A549 (cell line): ENCODE results near the gene MAB21L3. TPM values are rescaled to one million over a fixed set of nuclear protein-coding genes. Genes with fewer than 3 reads are reported as not detected.

Experiments used
- ATAC-seq, 2 experiments: fragments of 200-7000 bp in 1 of 2; fragments of >200 bp in 1 of 2; cut with Nextera tagmentation in 1 of 2; cut with Tn5 transposase in 1 of 2; 3 replicates each; pipeline versions ENCODE4 v1.8.0 to v1.9.1; 2018 to 2020; ENCODE audit warnings: mild to moderate bottlenecking in 1 of 2, moderate library complexity in 1 of 2
- CTCF ChIA-PET: fragments of 300-600 bp; sonication (Branson Sonifier 250); formaldehyde crosslinking; extraction: SDS; loops from one replicate; lab custom pipeline; 2021; ENCODE audit warnings: antibody characterized with exemption, inconsistent platforms; lab: Yijun Ruan, JAX
- POLR2A ChIA-PET: fragments of 350-600 bp; formaldehyde crosslinking; extraction: SDS; loops from one replicate; lab custom pipeline; 2021; ENCODE audit warnings: antibody characterized with exemption, inconsistent platforms; lab: Yijun Ruan, JAX
- DNase-seq, 2 experiments: peaks; one replicate each; pipeline versions ENCODE4 v3.0.0 to v3.0.0-alpha.2; 2011 to 2016; ENCODE audit warnings: low read depth in 1 of 2, low spot score in 1 of 2
- FAIRE-seq: peaks from 2 replicates; lab custom pipeline; 2011; peaks lifted over from hg19 to GRCh38; lab: Jason Lieb, UNC
- H3K27ac ChIP-seq, 2 experiments: fragments of >200 bp; sonication (Bioruptor Twin); formaldehyde crosslinking; 3 replicates each; pipeline ENCODE4 v1.5.1; 2016 to 2017
- H3K4me1 ChIP-seq: fragments of >200 bp; sonication (Bioruptor Twin); formaldehyde crosslinking; 3 replicates; pipeline ENCODE4 v1.6.1; 2016
- H3K4me2 ChIP-seq: fragments of >200 bp; sonication (Bioruptor Twin); formaldehyde crosslinking; 3 replicates; pipeline ENCODE4 v1.6.1; 2016
- H3K4me3 ChIP-seq: fragments of >200 bp; sonication (Bioruptor Twin); formaldehyde crosslinking; 3 replicates; pipeline ENCODE4 v1.5.1; 2016
- H3K9me3 ChIP-seq: fragments of >200 bp; sonication (Bioruptor Twin); formaldehyde crosslinking; 3 replicates; pipeline ENCODE4 v1.6.1; 2016
- BHLHE40 ChIP-seq: IDR thresholded peaks from 2 replicates; pipeline ENCODE4 v1.6.1; 2012; ENCODE audit warnings: low read depth, low read length, inconsistent platforms
- CHD2 ChIP-seq: fragments of 150-350 bp; IDR thresholded peaks from 2 replicates; pipeline ENCODE4 v1.6.1; 2014; ENCODE audit warnings: low read length; ENCODE audit not compliant: partially characterized antibody
- EP300 ChIP-seq, 2 experiments: fragments of >200 bp; sonication (Bioruptor Twin); formaldehyde crosslinking; IDR thresholded peaks; 2 replicates in 1 of 2; 3 replicates in 1 of 2; pipeline ENCODE4 v1.6.1; 2016 to 2017
- FOXS1 ChIP-seq: fragments of 250-450 bp; sonication (Bioruptor Pico); IDR thresholded peaks from 2 replicates; pipeline ENCODE4 v1.5.0; 2020; ENCODE audit warnings: mild to moderate bottlenecking, moderate library complexity
- HOXA7 ChIP-seq: fragments of 250-450 bp; sonication (Bioruptor Pico); IDR thresholded peaks from 2 replicates; pipeline ENCODE4 v1.5.0; 2020; ENCODE audit warnings: mild to moderate bottlenecking, moderate library complexity
- JUN ChIP-seq, 2 experiments: fragments of >200 bp; sonication (Bioruptor Twin); formaldehyde crosslinking; IDR thresholded peaks; 2 replicates in 1 of 2; 3 replicates in 1 of 2; pipeline ENCODE4 v1.6.1; 2016 to 2017
- KDM5A ChIP-seq: fragments of 200-600 bp; sonication (generic); IDR thresholded peaks from 2 replicates; pipeline ENCODE4 v1.6.1; 2016; ENCODE audit warnings: antibody characterized with exemption, mild to moderate bottlenecking
- MAFK ChIP-seq: fragments of 450-650 bp; IDR thresholded peaks from 2 replicates; pipeline ENCODE4 v1.6.1; 2014; ENCODE audit not compliant: partially characterized antibody
- MAZ ChIP-seq: fragments of 150-350 bp; IDR thresholded peaks from 2 replicates; pipeline ENCODE4 v1.6.1; 2014; ENCODE audit warnings: antibody characterized with exemption, low read depth, low read length, borderline replicate concordance
- PHF8 ChIP-seq: fragments of 200-600 bp; sonication (generic); IDR thresholded peaks from 2 replicates; pipeline ENCODE4 v1.6.1; 2016; ENCODE audit warnings: low read depth, mild to moderate bottlenecking, antibody characterized with exemption, moderate library complexity, borderline replicate concordance
- POLR2A ChIP-seq: IDR thresholded peaks from 2 replicates; pipeline ENCODE4 v1.6.1; 2012; ENCODE audit warnings: mild to moderate bottlenecking, low read length
- RCOR1 ChIP-seq: fragments of 150-350 bp; IDR thresholded peaks from 2 replicates; pipeline ENCODE4 v1.6.1; 2014; ENCODE audit warnings: antibody characterized with exemption, low read length, low read depth
- RNF2 ChIP-seq: fragments of 200-600 bp; sonication (generic); IDR thresholded peaks from 2 replicates; pipeline ENCODE4 v1.6.1; 2016; ENCODE audit warnings: low read depth, mild to moderate bottlenecking, antibody characterized with exemption, moderate library complexity, borderline replicate concordance
- TP53 ChIP-seq: fragments of 250-450 bp; sonication (Bioruptor Pico); IDR thresholded peaks from 2 replicates; pipeline ENCODE4 v1.5.0; 2021; ENCODE audit warnings: mild to moderate bottlenecking, moderate library complexity
- ZNF302 ChIP-seq: fragments of 250-450 bp; sonication (Bioruptor Pico); IDR thresholded peaks from 2 replicates; pipeline ENCODE4 v1.9.0; 2021; ENCODE audit warnings: inconsistent platforms, mild to moderate bottlenecking, moderate library complexity
- ZSCAN20 ChIP-seq: fragments of 250-450 bp; sonication (Bioruptor Pico); IDR thresholded peaks from 2 replicates; pipeline ENCODE4 v1.8.0; 2022; ENCODE audit warnings: mild to moderate bottlenecking, moderate library complexity
- WGBS: methylation state at CpG from one replicate; pipeline ENCODE4 v1.1.6; 2017; ENCODE audit errors: missing lambda C conversion rate; 5-methylcytosine and 5-hydroxymethylcytosine counted together
- polyA plus RNA-seq, 4 experiments: library from polyadenylated mRNA; depleted of rRNA in 3 of 4; stranded (reverse); fragments of >200 nt; fragmentation: RNase III in 1 of 4; extraction: RNeasy Plus Mini Kit Qiagen cat#74134 plus additional on column Dnase treatment in 1 of 4; gene quantifications; 2 replicates in 3 of 4; 3 replicates in 1 of 4; pipeline ENCODE4 v1.2.3, GENCODE V29; 2011 to 2017
- TF ChIP-seq, protein P1 (sequence below): IDR thresholded peaks from 2 replicates; pipeline ENCODE4 v1.6.1; 2012
- TF ChIP-seq, protein P2 (sequence below): fragments of 450-650 bp; IDR thresholded peaks from 2 replicates; pipeline ENCODE4 v1.6.1; 2014; ENCODE audit warnings: antibody characterized with exemption
- TF ChIP-seq, protein P3 (sequence below): fragments of 250-450 bp; sonication (Bioruptor Pico); IDR thresholded peaks from 2 replicates; pipeline ENCODE4 v1.5.0; 2020; ENCODE audit warnings: low read depth, mild to moderate bottlenecking, moderate library complexity
- TF ChIP-seq, protein P4 (sequence below): fragments of 200-600 bp; sonication (generic); IDR thresholded peaks from 2 replicates; pipeline ENCODE4 v1.6.1; 2016; ENCODE audit warnings: antibody characterized with exemption, mild to moderate bottlenecking, moderate library complexity
- TF ChIP-seq, protein P5 (sequence below): fragments of >200 bp; sonication (Bioruptor Twin); formaldehyde crosslinking; IDR thresholded peaks from 3 replicates; pipeline ENCODE4 v1.5.1; 2016

Gene MAB21L3
- polyA plus RNA-seq, 2 of the 4 experiments (the other 2 are of a cell fraction) = 0.03 to 0.09 TPM

DNA sequence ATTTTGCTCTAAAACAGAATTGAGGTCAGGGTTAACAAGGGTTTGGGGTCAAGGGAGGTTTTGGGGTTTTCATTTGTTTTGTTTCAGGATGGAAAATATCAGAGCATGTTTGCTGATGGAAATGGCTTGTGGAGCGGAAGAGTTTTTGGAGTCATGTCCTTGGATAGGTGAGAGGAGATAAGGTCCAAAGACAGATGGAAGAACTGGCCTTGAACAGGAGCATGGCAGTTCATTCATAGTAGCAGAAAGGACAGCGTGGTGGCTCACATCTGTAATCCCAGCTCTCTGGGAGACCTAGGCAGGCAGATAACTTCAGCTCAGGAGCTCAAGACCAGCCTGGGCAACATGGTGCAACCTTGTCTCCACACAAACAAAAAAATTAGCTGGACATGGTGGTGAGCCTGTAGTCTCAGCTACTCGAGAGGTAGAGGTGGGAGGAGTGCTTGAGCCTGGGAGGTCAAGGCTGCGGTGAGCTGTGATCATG is 65.1 kb downstream of the MAB21L3 start:
- H3K4me1 ChIP-seq = no peaks in the 10 kb centered on the region
- no peaks in the 10 kb centered on the region for H3K9me3 ChIP-seq
- H3K4me2 ChIP-seq = no peak overlapping the region
- TF ChIP-seq, protein P1, sequence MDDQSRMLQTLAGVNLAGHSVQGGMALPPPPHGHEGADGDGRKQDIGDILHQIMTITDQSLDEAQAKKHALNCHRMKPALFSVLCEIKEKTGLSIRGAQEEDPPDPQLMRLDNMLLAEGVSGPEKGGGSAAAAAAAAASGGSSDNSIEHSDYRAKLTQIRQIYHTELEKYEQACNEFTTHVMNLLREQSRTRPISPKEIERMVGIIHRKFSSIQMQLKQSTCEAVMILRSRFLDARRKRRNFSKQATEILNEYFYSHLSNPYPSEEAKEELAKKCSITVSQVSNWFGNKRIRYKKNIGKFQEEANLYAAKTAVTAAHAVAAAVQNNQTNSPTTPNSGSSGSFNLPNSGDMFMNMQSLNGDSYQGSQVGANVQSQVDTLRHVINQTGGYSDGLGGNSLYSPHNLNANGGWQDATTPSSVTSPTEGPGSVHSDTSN = no peak
- TF ChIP-seq EP300 (IDR thresholded peaks at IDR 0.05) (no peak), JUN (IDR thresholded peaks at IDR 0.05) (no peak), FOXS1 (no peak), ZNF302 (CRISPR knock-in tag) (no peak), HOXA7 (CRISPR knock-in tag) (no peak), PHF8 (no peak), MAFK (no peak), ZSCAN20 (CRISPR knock-in tag) (no peak), CHD2 (no peak), KDM5A (no peak), TP53 (no peak), RNF2 (no peak), BHLHE40 (no peak), RCOR1 (no peak)
- TF ChIP-seq, protein P2, sequence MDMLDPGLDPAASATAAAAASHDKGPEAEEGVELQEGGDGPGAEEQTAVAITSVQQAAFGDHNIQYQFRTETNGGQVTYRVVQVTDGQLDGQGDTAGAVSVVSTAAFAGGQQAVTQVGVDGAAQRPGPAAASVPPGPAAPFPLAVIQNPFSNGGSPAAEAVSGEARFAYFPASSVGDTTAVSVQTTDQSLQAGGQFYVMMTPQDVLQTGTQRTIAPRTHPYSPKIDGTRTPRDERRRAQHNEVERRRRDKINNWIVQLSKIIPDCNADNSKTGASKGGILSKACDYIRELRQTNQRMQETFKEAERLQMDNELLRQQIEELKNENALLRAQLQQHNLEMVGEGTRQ = no peak
- TF ChIP-seq, protein P3, sequence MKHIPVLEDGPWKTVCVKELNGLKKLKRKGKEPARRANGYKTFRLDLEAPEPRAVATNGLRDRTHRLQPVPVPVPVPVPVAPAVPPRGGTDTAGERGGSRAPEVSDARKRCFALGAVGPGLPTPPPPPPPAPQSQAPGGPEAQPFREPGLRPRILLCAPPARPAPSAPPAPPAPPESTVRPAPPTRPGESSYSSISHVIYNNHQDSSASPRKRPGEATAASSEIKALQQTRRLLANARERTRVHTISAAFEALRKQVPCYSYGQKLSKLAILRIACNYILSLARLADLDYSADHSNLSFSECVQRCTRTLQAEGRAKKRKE (CRISPR knock-in tag) = no peak
- DNase-seq (no peak), FAIRE-seq (no peak), ATAC-seq (no peak)
- ChIA-PET POLR2A (no interaction called here), CTCF (interaction anchor here (1.4 kb wide), 2 partner anchors 11 to 26 kb away, joined by 3 to 5 read pairs; no protein-coding TSS in a partner anchor)
- no peak overlapping the region for H3K27ac ChIP-seq
- 25% methylated on average over 4 of the region's 4 CpGs for WGBS
- H3K4me3 ChIP-seq = no peak overlapping the region

DNA sequence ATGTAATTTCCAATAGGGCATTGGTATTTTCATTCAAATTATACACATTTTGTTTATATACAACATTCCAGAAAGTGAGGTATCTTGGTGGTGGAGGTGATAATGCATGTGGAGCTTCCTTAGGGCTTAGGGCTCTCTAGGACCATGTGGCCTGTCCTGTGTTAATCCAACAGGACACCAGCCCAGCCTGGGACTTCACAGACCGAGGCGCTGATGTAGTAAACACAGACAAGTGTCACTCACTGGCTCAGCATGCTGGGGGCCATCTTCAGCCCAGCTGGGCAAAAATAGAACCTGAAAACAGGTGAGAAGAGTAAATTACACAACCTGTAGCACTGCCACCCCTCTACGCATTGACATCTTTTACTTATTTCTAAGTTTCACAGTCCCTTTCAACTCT is 66.7 kb downstream of the MAB21L3 start:
- POLR2A ChIA-PET = no interaction called here

DNA sequence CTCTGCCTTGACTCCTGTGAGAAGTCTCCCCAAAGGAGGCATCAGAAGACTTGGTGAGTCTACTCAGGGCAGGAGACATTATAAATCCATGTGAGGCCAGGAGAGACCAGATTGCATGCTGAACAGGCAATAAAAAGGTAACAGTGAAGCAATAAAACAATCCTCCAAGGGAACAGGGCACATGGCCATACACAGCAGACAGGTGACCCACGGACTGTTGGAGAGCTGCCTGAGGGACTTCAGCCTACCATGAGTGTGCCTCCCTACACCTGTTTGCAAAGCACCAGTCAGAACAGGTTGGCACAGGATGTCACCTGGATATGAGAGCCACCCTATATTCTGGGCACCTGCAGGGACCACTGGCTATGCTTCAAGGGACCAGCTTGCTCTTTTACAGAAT is 67.6 kb downstream of the MAB21L3 start:
- Histone ChIP-seq H3K27ac (no peak overlapping the region), H3K9me3 (no peaks in the 10 kb centered on the region), H3K4me2 (no peak overlapping the region), H3K4me3 (no peak overlapping the region), H3K4me1 (no peaks in the 10 kb centered on the region)
- no peak for TF ChIP-seq KDM5A
- TF ChIP-seq, protein P4, sequence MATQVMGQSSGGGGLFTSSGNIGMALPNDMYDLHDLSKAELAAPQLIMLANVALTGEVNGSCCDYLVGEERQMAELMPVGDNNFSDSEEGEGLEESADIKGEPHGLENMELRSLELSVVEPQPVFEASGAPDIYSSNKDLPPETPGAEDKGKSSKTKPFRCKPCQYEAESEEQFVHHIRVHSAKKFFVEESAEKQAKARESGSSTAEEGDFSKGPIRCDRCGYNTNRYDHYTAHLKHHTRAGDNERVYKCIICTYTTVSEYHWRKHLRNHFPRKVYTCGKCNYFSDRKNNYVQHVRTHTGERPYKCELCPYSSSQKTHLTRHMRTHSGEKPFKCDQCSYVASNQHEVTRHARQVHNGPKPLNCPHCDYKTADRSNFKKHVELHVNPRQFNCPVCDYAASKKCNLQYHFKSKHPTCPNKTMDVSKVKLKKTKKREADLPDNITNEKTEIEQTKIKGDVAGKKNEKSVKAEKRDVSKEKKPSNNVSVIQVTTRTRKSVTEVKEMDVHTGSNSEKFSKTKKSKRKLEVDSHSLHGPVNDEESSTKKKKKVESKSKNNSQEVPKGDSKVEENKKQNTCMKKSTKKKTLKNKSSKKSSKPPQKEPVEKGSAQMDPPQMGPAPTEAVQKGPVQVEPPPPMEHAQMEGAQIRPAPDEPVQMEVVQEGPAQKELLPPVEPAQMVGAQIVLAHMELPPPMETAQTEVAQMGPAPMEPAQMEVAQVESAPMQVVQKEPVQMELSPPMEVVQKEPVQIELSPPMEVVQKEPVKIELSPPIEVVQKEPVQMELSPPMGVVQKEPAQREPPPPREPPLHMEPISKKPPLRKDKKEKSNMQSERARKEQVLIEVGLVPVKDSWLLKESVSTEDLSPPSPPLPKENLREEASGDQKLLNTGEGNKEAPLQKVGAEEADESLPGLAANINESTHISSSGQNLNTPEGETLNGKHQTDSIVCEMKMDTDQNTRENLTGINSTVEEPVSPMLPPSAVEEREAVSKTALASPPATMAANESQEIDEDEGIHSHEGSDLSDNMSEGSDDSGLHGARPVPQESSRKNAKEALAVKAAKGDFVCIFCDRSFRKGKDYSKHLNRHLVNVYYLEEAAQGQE = no peak
- TF ChIP-seq TP53 = no peak
- no peak for TF ChIP-seq MAZ
- no peak for TF ChIP-seq RNF2
- 0% methylated on average over 1 of the region's 1 CpG for WGBS
- ATAC-seq (no peak), DNase-seq (no peak), FAIRE-seq (no peak)
- ChIA-PET POLR2A (no interaction called here), CTCF (no interaction called here)

More for the DNA sequence above, 66.7 kb downstream of the MAB21L3 start:
- TF ChIP-seq POLR2A = no peak
- TF ChIP-seq, protein P5, sequence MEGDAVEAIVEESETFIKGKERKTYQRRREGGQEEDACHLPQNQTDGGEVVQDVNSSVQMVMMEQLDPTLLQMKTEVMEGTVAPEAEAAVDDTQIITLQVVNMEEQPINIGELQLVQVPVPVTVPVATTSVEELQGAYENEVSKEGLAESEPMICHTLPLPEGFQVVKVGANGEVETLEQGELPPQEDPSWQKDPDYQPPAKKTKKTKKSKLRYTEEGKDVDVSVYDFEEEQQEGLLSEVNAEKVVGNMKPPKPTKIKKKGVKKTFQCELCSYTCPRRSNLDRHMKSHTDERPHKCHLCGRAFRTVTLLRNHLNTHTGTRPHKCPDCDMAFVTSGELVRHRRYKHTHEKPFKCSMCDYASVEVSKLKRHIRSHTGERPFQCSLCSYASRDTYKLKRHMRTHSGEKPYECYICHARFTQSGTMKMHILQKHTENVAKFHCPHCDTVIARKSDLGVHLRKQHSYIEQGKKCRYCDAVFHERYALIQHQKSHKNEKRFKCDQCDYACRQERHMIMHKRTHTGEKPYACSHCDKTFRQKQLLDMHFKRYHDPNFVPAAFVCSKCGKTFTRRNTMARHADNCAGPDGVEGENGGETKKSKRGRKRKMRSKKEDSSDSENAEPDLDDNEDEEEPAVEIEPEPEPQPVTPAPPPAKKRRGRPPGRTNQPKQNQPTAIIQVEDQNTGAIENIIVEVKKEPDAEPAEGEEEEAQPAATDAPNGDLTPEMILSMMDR = no peak
- H3K4me3 ChIP-seq = no peak overlapping the region
- no peak for ATAC-seq
- H3K27ac ChIP-seq = no peak overlapping the region
- no peaks in the 10 kb centered on the region for H3K9me3 ChIP-seq
- no peak for DNase-seq
- no peak overlapping the region for H3K4me2 ChIP-seq
- H3K4me1 ChIP-seq = no peaks in the 10 kb centered on the region
- CTCF ChIA-PET = interaction anchor here (1.4 to 1.5 kb wide), 2 partner anchors 10 to 27 kb away, joined by 3 to 4 read pairs; no protein-coding TSS in a partner anchor
- 16% methylated on average over 3 of the region's 3 CpGs for WGBS
- FAIRE-seq = no peak
